ENCODE results near the gene FIBCD1. TPM values are rescaled to one million over a fixed set of nuclear protein-coding genes. Genes with fewer than 3 reads are reported as not detected.

FIBCD1 gene
- total RNA-seq, 1 experiment from 2014 or later: 7.1 TPM

DNA sequence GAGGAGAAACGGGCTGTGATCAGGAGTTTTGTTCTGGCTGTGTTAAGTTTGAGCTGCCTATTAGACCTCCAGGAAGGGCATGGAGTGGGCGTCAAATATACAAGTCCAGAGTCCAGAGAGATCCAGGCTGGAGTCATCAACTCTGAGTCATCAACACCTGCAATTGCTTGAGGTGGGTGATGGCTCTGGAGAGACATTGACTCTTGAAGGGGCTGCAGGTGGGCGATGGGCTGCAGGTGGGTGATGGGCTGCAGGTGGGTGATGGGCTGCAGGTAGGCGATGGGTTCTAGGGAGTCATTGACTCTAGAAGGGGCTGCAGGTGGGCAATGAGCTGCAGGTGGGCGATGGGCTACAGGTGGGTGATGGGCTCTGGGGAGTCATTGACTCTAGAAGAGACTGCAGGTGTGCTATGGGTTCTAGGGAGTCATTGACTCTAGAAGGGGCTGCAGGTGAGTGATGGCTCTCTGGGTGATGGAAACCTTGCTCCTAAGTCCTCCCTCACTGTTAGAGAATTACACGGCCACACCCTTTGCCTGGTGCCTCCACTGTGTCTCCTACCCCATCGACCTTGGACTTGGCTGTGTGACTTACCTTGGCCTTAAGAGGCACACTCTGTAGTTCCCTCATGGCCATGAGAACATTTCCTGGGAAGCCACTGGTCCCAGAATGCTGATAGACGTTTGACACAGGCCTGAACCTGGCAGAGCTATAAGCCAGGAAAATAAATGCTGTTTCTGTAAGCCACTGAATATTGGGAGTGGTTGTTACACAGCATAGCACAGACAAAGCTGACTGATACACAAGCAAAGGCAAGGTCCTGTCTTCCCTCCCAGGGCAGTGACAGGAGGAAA, 10.4 kb upstream of the FIBCD1 start:
- Histone ChIP-seq H3K14ac (ENCODE audit: insufficient read depth, low read length) (no peak overlapping the region), H2BK20ac (ENCODE audit: low read depth, low read length, poor library complexity, severe bottlenecking) (no peak overlapping the region), H3K4me2 (ENCODE audit: insufficient read depth, insufficient read length, low read length) (no peak overlapping the region), H2BK5ac (ENCODE audit: insufficient read length, low read length) (no peak overlapping the region), H3K9me3 (ENCODE audit: control insufficient read depth, low read depth, low read length) (no peaks in the 10 kb centered on the region), H3K4me1 (ENCODE audit: insufficient read depth, low read length) (no peaks in the 10 kb centered on the region), H2AK5ac (ENCODE audit: insufficient read length, low read length) (no peak overlapping the region), H2BK15ac (ENCODE audit: low read depth, low read length) (no peak overlapping the region), H3K23ac (ENCODE audit: insufficient read length, low read depth, low read length) (no peak overlapping the region), H3K23me2 (ENCODE audit: insufficient read length, low read depth, low read length, poor library complexity, severe bottlenecking) (no peaks in the 10 kb centered on the region), H3K27me3 (ENCODE audit: insufficient read depth, low read length) (no peaks in the 10 kb centered on the region), H4K5ac (ENCODE audit: insufficient read length, low read depth, low read length) (no peak overlapping the region), H3K56ac (ENCODE audit: insufficient read length, low read depth, low read length) (no peak overlapping the region), H4K8ac (replicated peaks; ENCODE audit: insufficient read length, low read depth, low read length) (no peak overlapping the region), H3T11ph (ENCODE audit: low read length) (no peak overlapping the region), H2AFZ (ENCODE audit: low read length) (no peak overlapping the region), H4K91ac (ENCODE audit: insufficient read length, low read depth, low read length) (no peak overlapping the region), H3K27ac (ENCODE audit: insufficient read length, low read depth, low read length) (no peak overlapping the region), H3K79me2 (ENCODE audit: insufficient read depth, low read length) (no peaks in the 10 kb centered on the region), H3K9ac (ENCODE audit: extremely low read depth, insufficient read length, low read length) (no peak overlapping the region), H2BK120ac (ENCODE audit: low read depth, low read length, poor library complexity, severe bottlenecking) (no peak overlapping the region), H2BK12ac (ENCODE audit: insufficient read length, low read depth, low read length) (no peak overlapping the region), H3K4ac (ENCODE audit: low read depth, low read length) (no peak overlapping the region), H3K79me1 (ENCODE audit: insufficient read depth, low read depth, low read length, poor library complexity, severe bottlenecking) (no peaks in the 10 kb centered on the region), H3K18ac (ENCODE audit: insufficient read length, low read depth, low read length) (no peak overlapping the region), H4K20me1 (ENCODE audit: control insufficient read depth, insufficient read depth, insufficient read length) (no peaks in the 10 kb centered on the region)
- peaks cover 3 to 9% of the 10 kb centered on the region in 2 experiments for H3K4me1 Mint-ChIP-seq
- no peak overlapping the region; a peak in 1 of 7 replicates for H3K27ac Mint-ChIP-seq
- peaks cover 41% of the 10 kb centered on the region for H3K27me3 Mint-ChIP-seq (ENCODE audit: low read depth)
- H3K9me3 Mint-ChIP-seq: peaks cover 7 to 14% of the 10 kb centered on the region in 2 experiments; a peak in 4 of 5 replicates
- TF ChIP-seq, protein P1, sequence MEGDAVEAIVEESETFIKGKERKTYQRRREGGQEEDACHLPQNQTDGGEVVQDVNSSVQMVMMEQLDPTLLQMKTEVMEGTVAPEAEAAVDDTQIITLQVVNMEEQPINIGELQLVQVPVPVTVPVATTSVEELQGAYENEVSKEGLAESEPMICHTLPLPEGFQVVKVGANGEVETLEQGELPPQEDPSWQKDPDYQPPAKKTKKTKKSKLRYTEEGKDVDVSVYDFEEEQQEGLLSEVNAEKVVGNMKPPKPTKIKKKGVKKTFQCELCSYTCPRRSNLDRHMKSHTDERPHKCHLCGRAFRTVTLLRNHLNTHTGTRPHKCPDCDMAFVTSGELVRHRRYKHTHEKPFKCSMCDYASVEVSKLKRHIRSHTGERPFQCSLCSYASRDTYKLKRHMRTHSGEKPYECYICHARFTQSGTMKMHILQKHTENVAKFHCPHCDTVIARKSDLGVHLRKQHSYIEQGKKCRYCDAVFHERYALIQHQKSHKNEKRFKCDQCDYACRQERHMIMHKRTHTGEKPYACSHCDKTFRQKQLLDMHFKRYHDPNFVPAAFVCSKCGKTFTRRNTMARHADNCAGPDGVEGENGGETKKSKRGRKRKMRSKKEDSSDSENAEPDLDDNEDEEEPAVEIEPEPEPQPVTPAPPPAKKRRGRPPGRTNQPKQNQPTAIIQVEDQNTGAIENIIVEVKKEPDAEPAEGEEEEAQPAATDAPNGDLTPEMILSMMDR (conservative IDR thresholded peaks at IDR 0.05): no peak
- no CpG with 5 or more reads among the region's 8 CpGs for WGBS (ENCODE audit: extremely low coverage, insufficient read length, low lambda C conversion rate)
- no peak overlapping the region for H3K4me3 Mint-ChIP-seq
- H3K36me3 Mint-ChIP-seq (ENCODE audit: insufficient read depth in 1 of 3, low read depth in 3 of 3): peaks cover 0 to 2% (median 0%) of the 10 kb centered on the region in 3 experiments; a peak in 1 of 7 replicates
- DNase-seq: no peak

Measured in H9 (cell line).